Chondrocyte (in vitro differentiated cells): ENCODE data around the gene CD82. TPM values are rescaled to one million over a fixed set of nuclear protein-coding genes. Genes with fewer than 3 reads are reported as not detected.

ENCODE experiments used
- DNase-seq: peaks from one replicate; pipeline ENCODE4 v3.0.0; 2021; ENCODE audit warnings: mixed read lengths, low spot score
- H3K27ac Mint-ChIP-seq: one replicate; pipeline ENCODE4 v1.8.0; 2021; ENCODE audit warnings: mild to moderate bottlenecking, moderate library complexity, mixed read lengths; ENCODE audit not compliant: unreplicated experiment
- H3K27me3 Mint-ChIP-seq: 2 replicates; pipeline ENCODE4 v1.8.0; 2021; ENCODE audit warnings: low read depth, mixed read lengths
- H3K36me3 Mint-ChIP-seq: 2 replicates; pipeline ENCODE4 v1.8.0; 2021; ENCODE audit warnings: low read depth, mixed read lengths
- H3K4me1 Mint-ChIP-seq: 2 replicates; pipeline ENCODE4 v1.8.0; 2021; ENCODE audit warnings: low read depth, mild to moderate bottlenecking, mixed read lengths
- H3K4me3 Mint-ChIP-seq: one replicate; pipeline ENCODE4 v1.8.0; 2021; ENCODE audit warnings: mild to moderate bottlenecking, moderate library complexity, mixed read lengths; ENCODE audit not compliant: unreplicated experiment
- H3K9me3 Mint-ChIP-seq: 2 replicates; pipeline ENCODE4 v1.8.0; 2021; ENCODE audit warnings: low read depth, mixed read lengths
- CTCF ChIP-seq: fragments of 200-600 bp; sonication (generic); IDR thresholded peaks from 2 replicates; pipeline ENCODE4 v1.5.0; 2021; ENCODE audit warnings: antibody characterized with exemption, mild to moderate bottlenecking, moderate library complexity
- total RNA-seq: library from RNA; stranded (reverse); gene quantifications from 3 replicates; pipeline ENCODE4 v1.2.1, GENCODE V29; 2021

Gene CD82
- total RNA-seq, 1 donor from 2014 or later, result 14.4 TPM

DNA sequence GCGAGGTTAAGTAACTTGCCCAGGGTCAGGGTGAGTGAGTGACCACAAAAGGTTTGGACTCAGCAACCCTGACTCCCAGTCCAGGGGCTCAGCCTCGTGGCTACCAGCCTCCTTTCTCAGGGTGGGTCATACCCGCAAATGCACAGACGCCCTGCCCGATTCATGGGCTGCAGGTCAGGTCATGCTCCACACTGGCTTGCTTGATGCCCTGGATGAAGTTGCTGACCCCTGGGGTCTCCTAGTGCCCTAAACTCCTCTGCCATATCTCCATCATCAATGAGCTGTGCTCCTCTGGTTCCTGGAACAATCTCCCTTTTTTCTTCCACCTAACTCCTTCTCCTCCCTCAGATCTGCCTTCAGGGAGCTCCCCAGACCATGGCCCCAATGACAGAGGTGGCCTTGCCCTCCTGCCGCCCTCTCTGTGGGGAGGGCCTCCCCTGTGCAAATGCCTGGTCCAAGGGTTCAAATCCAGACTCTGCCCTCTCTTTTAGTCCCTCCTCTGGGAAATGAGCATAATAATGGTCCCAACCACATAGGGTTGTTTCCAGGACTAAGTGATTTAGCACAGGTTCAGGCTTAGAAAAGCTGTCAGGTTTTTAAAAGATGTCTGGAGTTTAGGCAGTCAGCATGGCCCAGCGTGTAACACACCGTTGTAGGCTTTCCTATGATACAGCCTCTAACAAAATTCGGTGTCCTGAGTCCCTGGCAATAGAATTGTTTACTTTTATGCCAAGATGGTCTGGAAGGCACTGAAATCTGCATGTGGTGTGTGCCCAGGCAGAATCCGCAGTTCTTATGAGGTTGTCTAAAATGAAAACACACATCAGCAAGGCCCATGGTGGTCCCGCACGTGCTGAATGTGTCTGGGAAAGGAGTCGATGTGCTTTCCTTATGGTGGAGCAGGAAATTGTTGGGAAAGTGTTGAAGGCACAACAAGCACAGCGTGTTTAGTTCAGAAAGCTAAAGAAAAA, 63.6 kb downstream of the CD82 start:
- peak; percentile 63 for DNase-seq
- Mint-ChIP-seq H3K9me3 (peaks cover 4% of the 10 kb centered on the region), H3K4me3 (no peak overlapping the region), H3K27me3 (peaks cover 11% of the 10 kb centered on the region), H3K4me1 (peaks cover 28% of the 10 kb centered on the region), H3K36me3 (no peaks in the 10 kb centered on the region), H3K27ac (no peak overlapping the region)
- no peak for TF ChIP-seq CTCF

GRCh38 chr11:44629732-44630345, 64.4 kb downstream of the CD82 start:
- peaks cover 4% of the 10 kb centered on the region for H3K9me3 Mint-ChIP-seq
- DNase-seq, result peak; percentile 21

DNA sequence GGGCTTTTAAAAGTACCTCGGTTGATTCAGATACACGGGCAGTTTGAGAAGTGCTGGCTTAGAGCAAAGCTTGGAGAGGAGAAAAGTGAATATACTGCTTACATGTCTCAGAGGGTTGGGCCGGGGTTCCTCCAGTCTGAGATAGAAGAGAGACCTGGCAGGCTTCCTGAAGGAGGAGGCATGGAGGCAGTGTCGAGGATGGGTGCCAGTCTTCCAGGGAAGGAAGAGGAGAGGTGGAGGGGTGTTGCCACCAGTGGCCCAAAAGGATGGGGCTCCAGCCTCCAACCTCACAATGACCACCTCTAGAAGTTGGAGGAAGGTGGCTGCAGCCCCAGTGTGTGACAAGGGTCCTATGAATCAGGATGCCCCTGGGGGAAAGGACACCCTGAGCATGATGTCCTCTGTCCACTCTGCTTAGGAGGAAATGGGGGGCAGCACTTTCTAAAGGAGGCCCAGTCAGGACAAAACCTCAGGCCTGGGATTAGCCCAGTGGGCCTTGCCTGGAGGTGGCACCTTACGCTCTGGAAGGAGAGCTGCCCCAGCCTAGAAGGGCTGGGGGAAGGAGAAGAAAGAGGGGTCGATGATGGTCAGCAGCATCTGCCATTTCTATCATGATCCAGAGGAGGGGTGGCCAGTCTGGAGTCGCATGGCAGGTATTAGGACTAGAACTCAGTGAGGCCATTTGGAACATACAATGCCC, 65.2 kb downstream of the CD82 start:
- peaks cover 4% of the 10 kb centered on the region for H3K9me3 Mint-ChIP-seq
- H3K27ac Mint-ChIP-seq, result no peak overlapping the region
- H3K4me3 Mint-ChIP-seq, result no peak overlapping the region
- peaks cover 19% of the 10 kb centered on the region for H3K27me3 Mint-ChIP-seq
- DNase-seq, result peak; percentile 68
- H3K36me3 Mint-ChIP-seq, result no peaks in the 10 kb centered on the region
- TF ChIP-seq CTCF, result no peak
- H3K4me1 Mint-ChIP-seq, result peaks cover 37% of the 10 kb centered on the region

More at GRCh38 chr11:44629732-44630345, 64.4 kb downstream of the CD82 start:
- Mint-ChIP-seq H3K27ac (no peak overlapping the region), H3K4me3 (no peak overlapping the region), H3K27me3 (peaks cover 11% of the 10 kb centered on the region), H3K36me3 (no peaks in the 10 kb centered on the region), H3K4me1 (peaks cover 34% of the 10 kb centered on the region)
- no peak for TF ChIP-seq CTCF

GRCh38 chr11:44631831-44632230, 66.4 kb downstream of the CD82 start:
- Mint-ChIP-seq H3K36me3 (no peaks in the 10 kb centered on the region), H3K4me3 (no peak overlapping the region), H3K27me3 (peaks cover 19% of the 10 kb centered on the region), H3K4me1 (peaks cover 37% of the 10 kb centered on the region), H3K27ac (no peak overlapping the region), H3K9me3 (peaks cover under 1% of the 10 kb centered on the region)
- peak; percentile 26 for DNase-seq
- TF ChIP-seq CTCF, result no peak
